Stimulated activated CD8-positive, alpha-beta memory T cell treated with anti-CD3 and anti-CD28 coated beads, Interleukin-15, amount 100 ng/mL, for 24 hours (primary cell): ENCODE results near the gene LRBA.
"Not testable (repeated sequence)": the region's sequence is repeated elsewhere in the genome, so short reads cannot be mapped to it uniquely, and the experiment has no call there.

Experiments used
- DNase-seq: peaks from one replicate; pipeline ENCODE4 v3.0.0-alpha.2; 2020; ENCODE audit warnings: low read depth

Gene LRBA

GRCh38 chr4:150801833-150802232, 213.3 kb downstream of the LRBA start:
- DNase-seq: no peak

- no peak for DNase-seq
Observed at GRCh38 chr4:150799207-150799606, 215.9 kb downstream of the LRBA start.

GRCh38 chr4:150794706-150795105, 220.4 kb downstream of the LRBA start:
- DNase-seq: no peak

- DNase-seq: no peak
Observed at GRCh38 chr4:150789864-150790263, 225.2 kb downstream of the LRBA start.

DNA sequence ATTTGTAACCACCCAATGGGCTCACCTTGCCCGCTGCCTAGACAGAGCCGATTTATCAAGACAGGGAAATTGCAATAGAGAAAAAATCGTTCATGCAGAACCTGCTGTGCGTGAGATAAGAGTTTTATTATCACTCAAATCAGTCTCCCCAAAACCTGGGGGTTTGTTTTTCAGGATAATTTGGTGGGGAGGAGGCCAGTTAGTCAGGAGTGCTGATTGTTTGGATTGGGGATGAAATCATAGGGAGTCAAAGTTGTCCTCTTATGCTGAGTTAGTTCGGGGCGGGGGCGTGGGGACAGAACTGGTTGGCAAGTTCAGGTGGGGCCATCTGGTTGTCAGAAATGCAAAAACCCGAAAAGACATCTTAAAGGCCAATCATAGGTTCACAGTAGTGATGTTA, 230.1 kb downstream of the LRBA start:
- DNase-seq: no peak

DNA sequence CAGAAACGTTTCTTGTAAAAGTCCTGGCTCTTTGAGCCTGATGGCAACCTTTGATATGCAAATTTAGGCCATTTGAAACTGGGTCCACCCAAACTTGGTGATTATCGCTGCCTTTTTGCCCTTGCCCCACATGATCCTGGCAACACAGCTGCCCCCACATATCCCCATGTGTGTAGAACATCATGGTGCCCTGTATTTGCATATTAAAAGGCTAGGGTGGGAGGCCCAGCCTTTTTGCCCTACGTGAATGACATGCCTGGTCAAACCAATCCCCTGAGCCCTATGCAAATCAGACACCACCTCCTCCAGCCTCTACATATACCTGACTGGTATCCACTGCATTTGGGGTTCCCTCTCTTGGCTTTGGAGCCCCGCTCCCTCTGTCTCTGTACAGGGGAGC, 230.8 kb downstream of the LRBA start:
- no peak for DNase-seq

DNA sequence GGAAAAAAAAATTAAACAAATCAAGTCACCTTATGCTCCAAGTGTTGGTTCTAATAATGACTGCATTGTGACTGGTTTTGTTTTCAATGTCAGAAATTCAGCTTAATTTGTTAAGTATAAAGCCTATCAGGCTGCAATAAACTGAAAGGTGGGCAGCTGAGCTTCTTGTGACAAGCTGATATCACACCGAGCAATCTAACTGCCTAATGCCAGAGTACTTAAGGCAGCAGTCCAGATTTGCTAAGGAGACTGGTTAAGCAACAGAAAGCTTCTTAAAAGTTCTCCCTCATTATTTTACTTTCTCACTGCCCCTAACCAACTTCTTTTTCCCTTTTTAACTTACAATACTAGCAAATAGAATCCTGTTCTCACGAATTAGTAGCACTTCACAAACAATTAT, 232.2 kb downstream of the LRBA start:
- no peak for DNase-seq

DNA sequence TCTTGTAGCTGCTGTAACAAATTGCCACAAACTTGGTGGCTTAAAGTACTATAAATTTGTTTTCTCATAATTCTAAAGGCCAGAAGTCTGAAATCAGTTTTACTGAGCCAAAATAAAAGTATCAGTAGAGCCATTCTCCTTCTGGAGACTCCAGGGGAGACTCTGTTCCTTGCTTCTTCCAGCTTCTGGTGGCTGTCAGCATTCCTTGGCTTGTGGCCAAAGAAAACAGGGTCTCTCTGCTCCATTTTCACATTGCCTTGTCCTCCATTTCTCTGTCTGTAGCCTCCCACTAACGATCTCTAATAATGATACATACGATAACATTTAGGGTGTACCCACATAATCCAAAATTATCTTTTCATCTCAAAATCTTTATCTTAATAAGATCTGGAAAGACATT, 232.8 kb downstream of the LRBA start:
- no peak for DNase-seq

DNA sequence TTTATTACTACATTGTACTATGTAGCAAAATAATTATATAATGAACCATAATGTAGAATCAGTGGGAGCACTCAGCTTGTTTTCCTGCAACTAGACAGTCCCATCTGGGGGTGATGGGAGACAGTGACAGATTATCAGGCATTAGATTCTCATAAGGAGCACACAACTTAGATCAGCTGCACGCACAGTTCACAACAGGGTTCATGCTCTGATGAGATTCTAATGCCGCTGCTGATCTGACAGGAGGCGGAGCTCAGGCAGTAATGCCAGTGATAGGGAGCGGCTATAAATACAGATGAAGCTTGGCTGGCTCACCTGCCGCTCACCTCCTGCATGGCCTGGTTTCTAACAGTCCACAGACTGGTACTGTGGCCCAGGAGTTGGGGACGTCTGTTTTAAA, 233.9 kb downstream of the LRBA start:
- no peak for DNase-seq

GRCh38 chr4:150779707-150780106, 235.4 kb downstream of the LRBA start:
- no peak for DNase-seq

GRCh38 chr4:150773729-150774449, 241.2 kb downstream of the LRBA start:
- DNase-seq: no peak

DNA sequence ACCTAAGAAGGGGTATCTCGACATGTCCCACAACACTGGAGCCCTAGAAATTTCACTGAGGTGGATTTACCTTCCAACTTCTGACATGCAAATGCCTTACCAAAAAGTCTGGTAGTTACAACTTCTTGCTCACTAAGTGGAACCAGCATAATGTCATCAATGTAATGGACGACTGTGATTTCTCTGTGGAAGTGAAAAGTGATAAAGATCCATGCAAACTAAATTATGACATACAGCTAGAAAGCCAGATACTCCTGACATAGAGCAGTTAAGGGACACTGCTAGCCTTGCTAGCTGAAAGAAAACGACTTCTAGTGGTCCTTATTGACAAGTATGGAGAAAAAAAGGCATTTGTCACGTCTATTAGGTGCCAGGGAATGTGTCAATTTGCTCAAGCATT, 242.1 kb downstream of the LRBA start:
- no peak for DNase-seq

- DNase-seq: no peak
Observed at GRCh38 chr4:150771382-150771781, 243.7 kb downstream of the LRBA start.

DNA sequence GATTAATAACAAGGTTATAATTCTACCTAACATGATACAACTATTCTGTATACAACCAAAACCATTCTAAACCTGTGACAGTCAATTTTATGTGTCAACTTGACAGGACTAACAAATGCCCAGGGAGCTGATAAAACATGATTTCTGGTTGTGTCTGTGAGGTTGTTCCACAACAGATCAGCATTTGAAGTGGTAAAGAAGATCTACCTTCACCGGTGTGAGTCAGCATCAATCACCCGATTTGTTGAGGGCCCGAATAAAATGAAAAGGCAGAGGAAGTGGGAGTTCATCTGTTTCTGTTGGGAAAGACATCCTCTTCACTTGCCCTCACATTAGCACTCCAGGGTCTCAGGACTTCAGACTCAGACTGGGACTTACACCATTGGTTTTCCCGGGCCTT, 245.2 kb downstream of the LRBA start:
- DNase-seq: no peak

GRCh38 chr4:150769248-150769647, 245.8 kb downstream of the LRBA start:
- DNase-seq: no peak

GRCh38 chr4:150768497-150768896, 246.6 kb downstream of the LRBA start:
- DNase-seq: no peak

- DNase-seq: no peak
Observed at GRCh38 chr4:150765216-150765615, 249.9 kb downstream of the LRBA start.

DNA sequence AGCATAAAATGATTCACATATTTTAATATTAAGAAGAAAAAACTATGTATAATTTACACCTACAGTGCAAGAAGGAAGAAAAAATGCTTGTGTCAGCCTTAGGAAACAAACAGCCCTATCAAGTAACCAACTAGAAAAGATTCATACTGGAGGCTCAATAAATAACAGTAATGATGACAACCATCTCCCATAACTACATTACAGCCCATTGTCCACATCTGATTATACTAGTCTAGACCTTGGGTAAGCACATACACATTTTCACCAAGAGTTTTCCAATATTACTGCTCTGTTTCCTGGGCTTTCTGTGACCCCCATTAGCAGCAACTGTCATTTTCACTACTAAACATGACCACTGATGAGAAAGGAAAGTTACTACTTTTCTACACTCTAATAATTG, 263.4 kb downstream of the LRBA start:
- no peak for DNase-seq

- no peak for DNase-seq
Observed at GRCh38 chr4:150750824-150751223, 264.3 kb downstream of the LRBA start.

GRCh38 chr4:150746156-150746555, 268.9 kb downstream of the LRBA start:
- DNase-seq: no peak

DNA sequence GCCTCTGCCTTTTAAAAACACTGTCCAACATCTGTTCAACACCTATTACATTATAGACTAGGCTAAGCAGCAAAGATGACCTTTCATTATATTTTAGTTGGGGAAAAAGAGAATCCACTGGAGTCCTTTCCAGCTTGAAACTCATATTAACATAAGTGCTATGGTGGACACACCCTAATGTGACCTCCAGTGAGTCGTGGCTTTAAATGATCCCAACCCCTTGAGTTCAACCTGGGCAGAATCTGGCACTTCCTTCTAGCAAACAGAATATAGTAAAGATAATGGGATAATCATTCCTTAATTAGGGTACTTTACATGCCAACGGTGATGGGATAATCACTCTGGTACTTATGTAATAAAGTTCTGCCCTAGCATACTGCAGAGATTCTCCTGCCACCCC, 270.5 kb downstream of the LRBA start:
- DNase-seq: no peak

- no peak for DNase-seq
Observed at GRCh38 chr4:150743564-150744342, 271.3 kb downstream of the LRBA start.

DNA sequence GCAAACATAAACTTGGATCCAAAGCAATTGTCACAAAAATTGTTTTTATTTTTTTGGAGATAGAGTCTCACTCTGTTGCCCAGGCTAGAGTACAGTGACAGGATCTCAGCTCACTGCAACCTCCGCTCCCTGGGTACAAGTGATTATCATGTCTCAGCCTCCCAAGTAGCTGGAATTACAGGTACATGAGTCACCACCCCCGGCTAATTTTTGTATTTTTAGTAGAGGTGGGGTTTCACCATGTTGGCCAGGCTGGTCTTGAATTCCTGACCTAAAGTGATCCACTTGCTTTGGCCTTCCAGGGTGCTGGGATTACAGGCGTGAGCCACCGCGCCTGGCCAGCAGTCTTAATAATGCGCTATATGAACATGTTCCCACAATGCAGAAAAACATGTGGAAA, 272.2 kb downstream of the LRBA start:
- not testable (repeated sequence) for DNase-seq

DNA sequence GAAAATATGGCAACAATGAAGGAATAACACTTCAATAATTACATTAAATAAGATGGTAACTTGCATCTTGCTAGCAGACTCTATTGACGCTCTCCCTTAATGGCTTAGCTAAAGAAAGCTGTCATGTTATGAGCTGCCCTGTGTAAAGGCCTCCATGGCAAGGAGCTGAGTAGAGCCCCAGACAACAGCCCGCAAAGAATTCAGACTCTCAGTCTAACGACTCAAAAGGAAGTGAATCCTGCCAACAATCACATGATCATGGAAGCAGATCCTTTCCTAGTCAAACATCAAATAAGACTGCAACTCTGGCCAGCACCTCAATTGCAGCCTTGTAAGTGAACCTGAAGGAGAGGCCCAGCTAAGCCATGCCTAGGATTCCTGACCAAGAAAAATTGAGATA, 275.5 kb downstream of the LRBA start:
- DNase-seq: no peak
